KOPT-K1 (cell line): ENCODE data around the gene YPEL3.

ENCODE experiments used
- H3K27ac ChIP-seq: fragments of 200-600 bp; sonication (generic); 2 replicates; pipeline ENCODE4 v1.5.1; 2016; ENCODE audit warnings: antibody characterized with exemption, mild to moderate bottlenecking, low read depth, low read length; ENCODE audit not compliant: poor library complexity, severe bottlenecking
- H3K36me3 ChIP-seq: fragments of 200-600 bp; sonication (generic); 2 replicates; pipeline ENCODE4 v1.5.1; 2017; ENCODE audit warnings: antibody characterized with exemption, mild to moderate bottlenecking, low read length, moderate library complexity; ENCODE audit not compliant: insufficient read depth
- H3K9me3 ChIP-seq: fragments of 200-600 bp; sonication (generic); 2 replicates; pipeline ENCODE4 v1.5.1; 2017; ENCODE audit warnings: antibody characterized with exemption, low read length, mild to moderate bottlenecking; ENCODE audit not compliant: insufficient read depth, poor library complexity, severe bottlenecking

The YPEL3 gene

DNA sequence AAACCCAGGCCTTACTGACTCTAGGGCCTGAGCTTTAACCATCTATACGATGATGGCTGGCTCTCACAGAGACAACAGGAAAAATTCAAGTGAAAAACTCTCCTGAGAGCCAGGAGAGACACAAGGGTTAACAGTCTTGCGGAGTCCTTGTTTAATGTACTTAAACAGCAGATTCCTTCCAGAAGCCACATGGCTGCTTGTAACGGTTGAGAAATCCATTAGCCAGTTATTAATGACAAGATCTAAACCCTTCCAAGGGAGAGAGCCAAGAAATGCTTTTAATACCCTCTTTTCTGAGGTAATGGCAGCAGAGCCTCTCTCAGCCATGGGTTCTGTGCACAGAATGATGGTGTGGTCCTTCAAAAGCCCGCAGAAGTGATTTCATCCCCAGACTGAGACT lies 35.7 kb downstream of the YPEL3 start:
- Histone ChIP-seq H3K36me3 (no peaks in the 10 kb centered on the region), H3K27ac (no peak overlapping the region), H3K9me3 (no peaks in the 10 kb centered on the region)

DNA sequence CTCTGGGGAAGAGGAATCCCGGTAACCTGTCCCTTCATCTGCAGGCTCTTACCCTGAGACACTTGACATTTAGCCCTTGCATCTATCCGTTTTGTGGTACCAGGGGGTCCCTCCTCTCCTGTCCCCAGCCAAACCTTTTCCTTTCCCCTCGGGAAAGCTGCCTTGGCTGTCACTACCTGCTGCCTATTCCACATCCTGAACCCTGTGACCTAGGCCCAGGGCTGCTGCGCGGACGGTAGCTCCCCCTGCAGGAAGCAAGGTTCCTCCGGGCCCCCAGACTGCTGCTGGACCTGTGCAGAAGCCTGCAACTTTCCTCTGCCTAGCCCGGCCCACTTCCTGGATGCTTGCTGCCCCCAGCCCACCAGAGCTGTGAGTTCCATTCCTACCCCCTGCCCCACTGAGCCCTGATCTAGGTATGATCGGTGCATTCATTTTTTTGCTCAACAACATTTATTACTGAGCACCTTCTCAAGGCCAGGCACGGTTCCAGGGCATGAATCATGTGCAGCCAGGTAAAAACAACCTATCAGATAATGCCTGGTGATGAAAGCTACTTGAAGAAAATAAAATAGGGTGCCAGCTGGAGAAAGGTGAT lies 41.0 kb downstream of the YPEL3 start:
- Histone ChIP-seq H3K27ac (peak overlapping the region; percentile 18), H3K36me3 (no peaks in the 10 kb centered on the region), H3K9me3 (no peaks in the 10 kb centered on the region)

DNA sequence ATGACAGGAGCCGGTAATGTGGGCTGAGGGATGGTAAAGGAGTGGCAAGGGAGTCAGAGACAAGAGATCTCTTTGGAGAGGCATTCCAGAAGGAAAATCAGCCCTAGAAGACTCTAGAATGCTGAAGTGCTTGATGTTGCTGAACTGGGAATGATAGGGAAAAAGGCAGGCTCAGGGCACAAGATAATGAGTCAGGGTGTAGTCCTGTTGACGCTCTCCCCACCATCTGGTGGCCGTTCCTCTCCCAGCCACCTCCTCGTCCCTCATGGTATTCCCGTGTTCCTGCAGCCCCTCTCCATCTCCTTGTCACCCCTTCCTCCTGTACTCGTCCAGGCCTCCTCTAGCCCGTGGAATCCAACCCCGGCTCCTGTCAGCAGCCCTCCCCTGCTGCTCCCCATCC lies 41.6 kb downstream of the YPEL3 start:
- H3K9me3 ChIP-seq, result no peaks in the 10 kb centered on the region
- H3K27ac ChIP-seq, result peak overlapping the region; percentile 18
- H3K36me3 ChIP-seq, result no peaks in the 10 kb centered on the region

DNA sequence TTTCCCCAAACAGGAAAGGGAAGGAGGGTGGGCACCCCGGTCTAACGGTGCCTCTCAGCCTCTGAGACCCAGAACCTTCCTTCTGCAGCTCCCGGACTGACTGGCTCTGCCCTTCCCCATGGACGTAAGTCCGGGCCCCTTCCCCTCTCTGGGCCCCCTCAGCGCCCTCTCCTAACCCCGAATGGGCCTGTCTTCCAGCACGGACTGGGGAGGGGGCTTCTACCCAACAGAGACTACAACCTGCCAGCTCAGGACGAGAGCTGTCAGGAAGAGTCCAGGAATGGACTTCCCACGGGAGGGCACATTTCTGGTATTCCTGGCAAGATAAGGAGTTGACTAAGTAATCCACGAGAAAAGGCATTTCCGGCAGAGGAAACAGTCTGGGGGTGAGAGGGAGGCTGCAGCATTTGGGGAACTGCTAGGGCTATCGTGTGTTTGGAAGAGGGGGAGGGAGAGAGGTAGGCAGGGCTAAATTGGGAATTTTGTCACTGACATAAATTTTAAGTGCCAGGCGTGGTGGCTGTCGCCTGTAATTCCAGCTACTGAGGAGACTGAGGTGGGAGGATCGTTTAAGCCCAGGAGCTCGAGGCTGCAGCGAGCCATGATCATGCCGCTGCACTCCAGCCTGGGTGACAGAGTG lies 42.5 kb downstream of the YPEL3 start:
- Histone ChIP-seq H3K27ac (peak overlapping the region; percentile 92), H3K9me3 (no peaks in the 10 kb centered on the region), H3K36me3 (no peaks in the 10 kb centered on the region)

DNA sequence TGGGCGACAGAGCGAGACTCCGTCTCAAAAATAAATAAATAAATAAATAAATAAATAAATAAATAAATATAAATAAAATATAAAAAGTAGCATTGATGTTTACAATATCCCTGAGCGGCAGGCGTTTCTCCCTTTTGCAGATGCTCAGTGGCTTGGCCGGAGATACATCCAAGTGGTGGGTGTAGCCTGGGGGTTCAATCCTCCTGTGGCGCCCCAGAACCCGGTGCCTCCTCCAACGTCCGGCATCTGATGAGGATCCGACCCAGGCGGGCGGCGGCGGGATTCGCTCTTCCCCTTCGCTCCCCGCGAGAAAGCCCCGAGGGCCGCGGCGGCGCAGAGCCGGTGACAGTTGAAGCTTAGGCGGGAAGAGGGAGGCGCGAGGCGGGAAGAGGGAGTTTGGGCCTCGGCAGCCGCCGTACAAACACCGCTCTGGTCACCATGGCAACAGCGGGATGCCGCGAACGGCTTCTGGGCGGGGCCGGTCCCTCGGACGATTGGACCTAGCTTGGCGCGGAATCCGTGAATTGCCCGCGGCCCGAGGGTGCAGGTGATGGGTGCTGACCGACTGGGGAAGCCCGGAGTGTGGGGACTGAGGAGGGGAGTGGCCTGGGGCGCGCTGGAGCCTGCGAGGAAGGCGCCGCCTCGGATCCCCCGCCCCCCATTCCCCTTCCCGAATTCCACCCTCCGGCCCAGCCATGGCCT lies 43.2 kb downstream of the YPEL3 start:
- no peaks in the 10 kb centered on the region for H3K9me3 ChIP-seq
- H3K27ac ChIP-seq, result peak overlapping the region; percentile 92
- H3K36me3 ChIP-seq, result no peaks in the 10 kb centered on the region

DNA sequence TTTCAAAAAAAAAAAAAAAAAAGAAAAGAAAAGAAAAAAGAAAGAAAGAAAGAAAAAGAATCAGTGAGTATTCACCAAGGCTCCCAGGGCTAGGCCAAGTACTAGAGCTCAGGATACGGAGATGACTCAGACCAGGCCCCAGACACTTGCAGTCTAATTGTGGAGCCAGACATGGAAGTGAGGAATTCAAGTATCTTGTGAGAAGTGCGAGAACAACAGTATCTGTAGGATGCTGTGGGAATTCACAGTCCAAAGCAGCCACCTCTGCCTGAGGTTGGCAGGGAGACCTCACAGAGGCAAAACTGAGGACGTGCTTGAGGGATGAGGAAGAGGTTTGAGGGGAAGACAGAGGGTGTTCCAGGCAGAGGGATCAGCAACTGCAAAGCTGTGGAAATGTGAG lies 44.5 kb downstream of the YPEL3 start:
- Histone ChIP-seq H3K27ac (peak overlapping the region; percentile 92), H3K36me3 (no peaks in the 10 kb centered on the region), H3K9me3 (no peaks in the 10 kb centered on the region)

DNA sequence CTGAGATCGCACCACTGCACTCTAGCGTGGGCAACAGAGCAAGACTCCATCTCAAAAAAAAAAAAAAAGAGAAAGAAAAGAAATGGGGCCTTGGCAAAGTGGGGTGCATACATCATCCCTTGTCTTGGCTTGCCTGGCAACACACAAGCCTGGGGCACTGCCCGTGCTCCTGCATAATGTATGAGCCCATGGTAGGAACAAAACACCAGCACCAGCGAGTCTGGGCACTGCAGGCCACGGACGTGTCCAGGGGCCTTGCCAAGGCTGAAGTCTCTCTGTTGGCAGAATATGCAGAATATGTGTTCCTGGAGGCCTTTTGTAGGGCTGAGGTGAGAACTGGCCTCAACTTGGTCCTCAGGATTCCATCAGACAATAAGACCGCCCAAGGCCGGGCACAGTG lies 46.1 kb downstream of the YPEL3 start:
- no peaks in the 10 kb centered on the region for H3K36me3 ChIP-seq
- no peak overlapping the region for H3K27ac ChIP-seq
- H3K9me3 ChIP-seq, result no peaks in the 10 kb centered on the region

DNA sequence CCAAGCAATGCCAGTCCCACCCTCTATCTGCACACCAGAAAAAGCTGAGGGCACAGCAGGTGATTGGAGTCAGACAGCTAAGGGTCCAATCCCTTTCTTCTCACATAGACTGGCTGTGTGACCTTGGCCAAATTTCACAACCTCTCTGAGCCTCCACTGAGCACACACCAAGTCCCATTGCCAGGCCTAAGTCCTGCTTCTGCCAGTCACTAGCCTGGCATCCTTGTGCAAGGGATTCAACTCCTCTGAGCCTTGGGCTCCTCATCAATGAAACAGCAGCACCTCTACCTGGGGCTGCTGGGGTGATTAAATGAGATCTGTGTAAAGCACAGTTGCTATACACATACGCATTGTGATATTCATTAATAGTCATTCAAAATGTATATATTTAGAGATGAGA lies 49.4 kb downstream of the YPEL3 start:
- H3K9me3 ChIP-seq, result no peaks in the 10 kb centered on the region
- no peaks in the 10 kb centered on the region for H3K36me3 ChIP-seq
- no peak overlapping the region for H3K27ac ChIP-seq

DNA sequence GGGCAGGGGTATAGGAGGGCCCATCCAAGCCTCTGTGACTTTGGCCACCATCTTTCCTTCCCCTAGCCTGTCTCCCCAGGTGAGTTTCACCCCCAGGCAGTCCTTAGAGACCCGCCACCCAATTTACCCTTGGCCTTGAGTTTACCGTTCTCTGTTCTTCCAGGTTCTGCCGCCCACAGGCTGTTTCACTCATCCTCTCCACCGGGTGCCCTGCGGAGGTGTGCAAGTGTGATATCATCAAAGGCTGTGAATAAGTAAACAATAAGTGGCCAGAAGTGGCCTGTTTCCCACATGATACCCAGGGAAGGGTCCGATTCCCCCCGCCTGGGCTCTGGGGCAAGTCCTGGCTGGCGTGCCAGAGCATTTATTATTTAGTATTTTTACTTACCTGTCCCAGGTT lies 49.8 kb downstream of the YPEL3 start:
- no peaks in the 10 kb centered on the region for H3K36me3 ChIP-seq
- no peaks in the 10 kb centered on the region for H3K9me3 ChIP-seq
- H3K27ac ChIP-seq, result no peak overlapping the region
